ENCODE measurements around the gene RTN4R. TPM values are rescaled to one million over a fixed set of nuclear protein-coding genes. Genes with fewer than 3 reads are reported as not detected.

Gene RTN4R
- total RNA-seq, 2 donors from 2014 or later = 0.66 to 1.8 TPM

- no peak for ATAC-seq
- no peak overlapping the region for H3K4me3 ChIP-seq
- H3K9me3 ChIP-seq = no peaks in the 10 kb centered on the region
- no peaks in the 10 kb centered on the region for H3K27me3 ChIP-seq
- peak overlapping the region in 1 of 4 donors; percentile 66 for H3K27ac ChIP-seq
- no peak for DNase-seq
- peaks cover 69% of the 10 kb centered on the region for H3K4me1 ChIP-seq
- intact Hi-C loops (cut with DNase I) = no loop called here
- WGBS, 2 donors = 59 to 70% methylated on average over 7 to 16 of the region's 16 CpGs
- TF ChIP-seq POLR2A (IDR thresholded peaks at IDR 0.05) (no peak), CTCF (IDR thresholded peaks at IDR 0.05) (no peak)
- no peaks in the 10 kb centered on the region for H3K36me3 ChIP-seq (replicated peaks in 1 of 2; ENCODE audit: insufficient read depth in 1 of 2, low read depth in 2 of 2)
These were observed 63.3 kb downstream of the RTN4R start for GRCh38 chr22:20204806-20205205.

GRCh38 chr22:20204311-20204710 is 63.8 kb downstream of the RTN4R start:
- WGBS, 2 donors = 90 to 91% methylated on average over 4 to 5 of the region's 8 CpGs
- no peak overlapping the region for H3K4me3 ChIP-seq
- intact Hi-C loops (cut with DNase I) = no loop called here
- no peak for ATAC-seq
- H3K9me3 ChIP-seq = no peaks in the 10 kb centered on the region
- no peaks in the 10 kb centered on the region for H3K27me3 ChIP-seq
- DNase-seq = no peak
- peaks cover 66% of the 10 kb centered on the region for H3K4me1 ChIP-seq
- H3K27ac ChIP-seq = peak overlapping the region; percentile 4 to 72 (median 64)
- no peaks in the 10 kb centered on the region for H3K36me3 ChIP-seq (replicated peaks in 1 of 2; ENCODE audit: insufficient read depth in 1 of 2, low read depth in 2 of 2)
- TF ChIP-seq POLR2A (IDR thresholded peaks at IDR 0.05) = no peak
- TF ChIP-seq CTCF (IDR thresholded peaks at IDR 0.05) = no peak

GRCh38 chr22:20203552-20204201 is 64.4 kb downstream of the RTN4R start:
- TF ChIP-seq POLR2A (IDR thresholded peaks at IDR 0.05) (no peak), CTCF (IDR thresholded peaks at IDR 0.05) (no peak)
- Histone ChIP-seq H3K27ac (peak overlapping the region; percentile 4 to 72 (median 64)), H3K4me3 (no peak overlapping the region), H3K9me3 (no peaks in the 10 kb centered on the region), H3K36me3 (replicated peaks in 1 of 2; ENCODE audit: insufficient read depth in 1 of 2, low read depth in 2 of 2) (no peaks in the 10 kb centered on the region), H3K4me1 (peaks cover 60% of the 10 kb centered on the region), H3K27me3 (no peaks in the 10 kb centered on the region)
- ATAC-seq (peak; percentile 56), DNase-seq (peak; percentile 43 to 69 (median 65))
- intact Hi-C loops (cut with DNase I) = no loop called here
- 50 to 67% methylated on average over 3 to 11 of the region's 11 CpGs for WGBS, 2 donors

- H3K4me3 ChIP-seq = no peak overlapping the region
These were observed 65.0 kb downstream of the RTN4R start for GRCh38 chr22:20203142-20203551.

More at GRCh38 chr22:20203142-20203551, 65.0 kb downstream of the RTN4R start:
- DNase-seq = peak in 1 of 4 donors; percentile 7
- peak; percentile 9 for ATAC-seq
- no peaks in the 10 kb centered on the region for H3K9me3 ChIP-seq
- 49 to 50% methylated on average over 2 to 4 of the region's 4 CpGs for WGBS, 2 donors
- no peaks in the 10 kb centered on the region for H3K36me3 ChIP-seq (replicated peaks in 1 of 2; ENCODE audit: insufficient read depth in 1 of 2, low read depth in 2 of 2)
- peaks cover 55% of the 10 kb centered on the region for H3K4me1 ChIP-seq
- TF ChIP-seq POLR2A (IDR thresholded peaks at IDR 0.05) (no peak), CTCF (IDR thresholded peaks at IDR 0.05) (no peak)
- peak overlapping the region in 3 of 4 donors; percentile 61 to 72 (median 66) for H3K27ac ChIP-seq
- no peaks in the 10 kb centered on the region for H3K27me3 ChIP-seq
- intact Hi-C loops (cut with DNase I) = no loop called here
